HEK293 (cell line): Measurements from ENCODE around the gene SAPCD1.

Source experiments
- CTCF ChIA-PET: fragments of 350-600 bp; formaldehyde crosslinking; extraction: SDS; loops from one replicate; lab custom pipeline; 2021; ENCODE audit warnings: antibody characterized with exemption; lab: Yijun Ruan, JAX
- POLR2A ChIA-PET: fragments of 300-600 bp; formaldehyde crosslinking; extraction: SDS; loops from one replicate; lab custom pipeline; 2020; ENCODE audit warnings: antibody characterized with exemption, inconsistent platforms; lab: Yijun Ruan, JAX
- H3K27ac ChIP-seq: fragments of 200-500 bp; sonication (Bioruptor generic); 2 replicates; pipeline ENCODE4 v1.5.1; 2014; ENCODE audit warnings: low read depth, low read length, control low read depth, inconsistent platforms; ENCODE audit errors: extremely low read depth
- H3K36me3 ChIP-seq, 2 experiments: fragments of 200-500 bp in 1 of 2; sonication (Bioruptor generic) in 1 of 2; 1 replicate in 1 of 2; 2 replicates in 1 of 2; pipeline ENCODE4 v1.5.1; 2014 to 2017; ENCODE audit warnings: inconsistent platforms in 2 of 2, low read length in 2 of 2; ENCODE audit not compliant: control insufficient read depth in 2 of 2, insufficient read depth in 1 of 2
- H3K4me1 ChIP-seq: fragments of 200-500 bp; sonication (Bioruptor generic); 2 replicates; pipeline ENCODE4 v1.5.1; 2014; ENCODE audit warnings: mild to moderate bottlenecking, low read length, inconsistent platforms; ENCODE audit not compliant: control insufficient read depth, insufficient read depth
- H3K4me3 ChIP-seq: 2 replicates; pipeline ENCODE4 v1.5.1; 2011; ENCODE audit warnings: low read depth, mild to moderate bottlenecking, control low read depth, low read length, moderate library complexity
- H3K9me3 ChIP-seq: fragments of 200-500 bp; sonication (Bioruptor generic); 2 replicates; pipeline ENCODE4 v1.5.1; 2014; ENCODE audit warnings: low read depth, low read length, inconsistent platforms; ENCODE audit not compliant: control insufficient read depth, insufficient read depth
- BCL11B ChIP-seq: fragments of 450-650 bp; formaldehyde crosslinking; IDR thresholded peaks from 2 replicates; pipeline ENCODE4 v1.5.1; 2016; ENCODE audit warnings: low read depth, missing biosample characterization, missing genetic modification characterization
- ZNF138 ChIP-seq: fragments of 450-650 bp; formaldehyde crosslinking; IDR thresholded peaks from 2 replicates; pipeline ENCODE4 v1.5.1; 2016; ENCODE audit warnings: missing biosample characterization, missing genetic modification characterization, borderline replicate concordance
- ZNF221 ChIP-seq: fragments of 450-650 bp; formaldehyde crosslinking; IDR thresholded peaks from 2 replicates; pipeline ENCODE4 v1.5.1; 2017; ENCODE audit warnings: missing biosample characterization, missing genetic modification characterization, borderline replicate concordance
- ZNF266 ChIP-seq: fragments of 450-650 bp; formaldehyde crosslinking; IDR thresholded peaks from 2 replicates; pipeline ENCODE4 v1.5.1; 2016; ENCODE audit warnings: missing biosample characterization, missing genetic modification characterization, low read depth
- ZNF610 ChIP-seq: fragments of 450-650 bp; formaldehyde crosslinking; IDR thresholded peaks from 2 replicates; pipeline ENCODE4 v1.5.1; 2016; ENCODE audit warnings: missing biosample characterization, missing genetic modification characterization, borderline replicate concordance
- ZNF621 ChIP-seq: fragments of 450-650 bp; formaldehyde crosslinking; IDR thresholded peaks from 2 replicates; pipeline ENCODE4 v1.5.1; 2017; ENCODE audit warnings: missing biosample characterization, missing genetic modification characterization
- ZNF707 ChIP-seq: fragments of 450-650 bp; formaldehyde crosslinking; IDR thresholded peaks from 2 replicates; pipeline ENCODE4 v1.5.1; 2016; ENCODE audit warnings: missing biosample characterization, missing genetic modification characterization
- TF ChIP-seq, protein P1 (sequence below): fragments of 450-650 bp; formaldehyde crosslinking; IDR thresholded peaks from 2 replicates; pipeline ENCODE4 v1.5.1; 2016; ENCODE audit warnings: missing biosample characterization, missing genetic modification characterization, borderline replicate concordance
- TF ChIP-seq, protein P2 (sequence below): fragments of 450-650 bp; formaldehyde crosslinking; IDR thresholded peaks from 2 replicates; pipeline ENCODE4; 2016; ENCODE audit warnings: missing biosample characterization, missing genetic modification characterization
- TF ChIP-seq, protein P3 (sequence below): fragments of 450-650 bp; formaldehyde crosslinking; IDR thresholded peaks from 2 replicates; pipeline ENCODE4 v1.5.1; 2016; ENCODE audit warnings: missing biosample characterization, missing genetic modification characterization
- TF ChIP-seq, protein P4 (sequence below): fragments of 450-650 bp; formaldehyde crosslinking; IDR thresholded peaks from 2 replicates; pipeline ENCODE4 v1.5.1; 2016; ENCODE audit warnings: missing biosample characterization, missing genetic modification characterization
- TF ChIP-seq, protein P5 (sequence below): fragments of 450-650 bp; formaldehyde crosslinking; IDR thresholded peaks from 2 replicates; pipeline ENCODE4 v1.5.1; 2017; ENCODE audit warnings: missing biosample characterization, mild to moderate bottlenecking, missing genetic modification characterization, moderate library complexity

SAPCD1 gene

DNA sequence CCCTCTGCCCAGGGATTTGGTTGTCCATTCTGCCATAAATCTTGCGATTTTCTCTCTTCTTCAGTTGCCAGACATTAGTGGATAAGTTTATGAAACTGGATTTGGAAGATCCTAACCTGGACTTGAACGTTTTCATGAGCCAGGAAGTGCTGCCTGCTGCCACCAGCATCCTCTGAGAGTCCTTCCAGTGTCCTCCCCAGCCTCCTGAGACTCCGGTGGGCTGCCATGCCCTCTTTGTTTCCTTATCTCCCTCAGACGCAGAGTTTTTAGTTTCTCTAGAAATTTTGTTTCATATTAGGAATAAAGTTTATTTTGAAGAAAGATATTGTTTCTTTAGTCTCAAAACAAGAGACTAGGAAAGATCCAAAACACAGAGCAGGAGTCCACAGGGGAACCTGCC, at the start of gene SAPCD1:
SAPCD1 (plus strand) TSS at position 301 of the 400 bp plus-strand sequence. CDS start 399 bp downstream, outside the sequence.
- no peak within 1 kb of the TSS for H3K4me3 ChIP-seq
- no peak for TF ChIP-seq ZNF707 (tag by site-specific recombination)
- TF ChIP-seq BCL11B (tag by site-specific recombination) = no peak
- TF ChIP-seq, protein P1, sequence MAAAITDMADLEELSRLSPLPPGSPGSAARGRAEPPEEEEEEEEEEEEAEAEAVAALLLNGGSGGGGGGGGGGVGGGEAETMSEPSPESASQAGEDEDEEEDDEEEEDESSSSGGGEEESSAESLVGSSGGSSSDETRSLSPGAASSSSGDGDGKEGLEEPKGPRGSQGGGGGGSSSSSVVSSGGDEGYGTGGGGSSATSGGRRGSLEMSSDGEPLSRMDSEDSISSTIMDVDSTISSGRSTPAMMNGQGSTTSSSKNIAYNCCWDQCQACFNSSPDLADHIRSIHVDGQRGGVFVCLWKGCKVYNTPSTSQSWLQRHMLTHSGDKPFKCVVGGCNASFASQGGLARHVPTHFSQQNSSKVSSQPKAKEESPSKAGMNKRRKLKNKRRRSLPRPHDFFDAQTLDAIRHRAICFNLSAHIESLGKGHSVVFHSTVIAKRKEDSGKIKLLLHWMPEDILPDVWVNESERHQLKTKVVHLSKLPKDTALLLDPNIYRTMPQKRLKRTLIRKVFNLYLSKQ (tag by site-specific recombination) = no peak
- TF ChIP-seq, protein P2, sequence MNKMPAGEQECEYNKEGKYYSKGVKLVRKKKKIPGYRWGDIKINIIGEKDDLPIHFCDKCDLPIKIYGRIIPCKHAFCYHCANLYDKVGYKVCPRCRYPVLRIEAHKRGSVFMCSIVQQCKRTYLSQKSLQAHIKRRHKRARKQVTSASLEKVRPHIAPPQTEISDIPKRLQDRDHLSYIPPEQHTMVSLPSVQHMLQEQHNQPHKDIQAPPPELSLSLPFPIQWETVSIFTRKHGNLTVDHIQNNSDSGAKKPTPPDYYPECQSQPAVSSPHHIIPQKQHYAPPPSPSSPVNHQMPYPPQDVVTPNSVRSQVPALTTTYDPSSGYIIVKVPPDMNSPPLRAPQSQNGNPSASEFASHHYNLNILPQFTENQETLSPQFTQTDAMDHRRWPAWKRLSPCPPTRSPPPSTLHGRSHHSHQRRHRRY = no peak
- TF ChIP-seq, protein P3, sequence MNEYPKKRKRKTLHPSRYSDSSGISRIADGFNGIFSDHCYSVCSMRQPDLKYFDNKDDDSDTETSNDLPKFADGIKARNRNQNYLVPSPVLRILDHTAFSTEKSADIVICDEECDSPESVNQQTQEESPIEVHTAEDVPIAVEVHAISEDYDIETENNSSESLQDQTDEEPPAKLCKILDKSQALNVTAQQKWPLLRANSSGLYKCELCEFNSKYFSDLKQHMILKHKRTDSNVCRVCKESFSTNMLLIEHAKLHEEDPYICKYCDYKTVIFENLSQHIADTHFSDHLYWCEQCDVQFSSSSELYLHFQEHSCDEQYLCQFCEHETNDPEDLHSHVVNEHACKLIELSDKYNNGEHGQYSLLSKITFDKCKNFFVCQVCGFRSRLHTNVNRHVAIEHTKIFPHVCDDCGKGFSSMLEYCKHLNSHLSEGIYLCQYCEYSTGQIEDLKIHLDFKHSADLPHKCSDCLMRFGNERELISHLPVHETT (tag by site-specific recombination) = no peak
- TF ChIP-seq ZNF621 (tag by site-specific recombination) = no peak
- no peak for TF ChIP-seq ZNF221
- TF ChIP-seq ZNF266 (tag by site-specific recombination) = no peak
- no peak for TF ChIP-seq ZNF610 (tag by site-specific recombination)
- no peak for TF ChIP-seq ZNF138
- peaks cover 14 to 70% of the 10 kb centered on the region in 2 experiments; a peak in 2 of 3 replicates for H3K36me3 ChIP-seq
- H3K9me3 ChIP-seq = no peaks in the 10 kb centered on the region
- H3K27ac ChIP-seq = no peak within 1 kb of the TSS
- ChIA-PET POLR2A (interaction anchor here (1.7 kb wide), 1 partner anchor 10 kb away, joined by 4 read pairs; no protein-coding TSS in a partner anchor), CTCF (interaction anchor here (0.6 to 3.9 kb wide), 3 partner anchors 7 to 1087 kb away, joined by 4 to 33 read pairs (median 5); no protein-coding TSS in a partner anchor)
- no peaks in the 10 kb centered on the region for H3K4me1 ChIP-seq

DNA sequence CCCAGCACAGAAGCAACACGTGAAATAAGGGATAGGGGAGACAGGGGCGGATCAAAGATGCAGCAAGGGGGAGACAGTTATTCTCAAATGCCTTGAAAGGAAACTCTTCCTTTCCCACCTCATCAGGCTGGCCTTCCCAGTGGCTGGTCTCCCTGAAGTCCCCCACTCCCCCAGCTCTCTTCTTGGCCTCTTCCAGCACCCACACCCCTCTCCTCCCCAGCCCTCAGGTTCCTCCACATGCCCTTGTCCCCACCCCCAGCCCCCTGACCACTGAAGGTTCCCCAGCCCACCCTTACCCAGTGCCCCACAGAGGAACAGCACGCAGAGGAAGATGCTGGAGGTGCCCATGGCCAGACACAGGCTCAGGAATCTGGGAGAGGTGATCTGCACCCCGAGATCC, 49.0 kb upstream of the SAPCD1 start:
- no peaks in the 10 kb centered on the region for H3K36me3 ChIP-seq
- no peaks in the 10 kb centered on the region for H3K9me3 ChIP-seq
- CTCF ChIA-PET = interaction anchor here (1.0 kb wide), 1 partner anchor 21 kb away, joined by 4 read pairs; no protein-coding TSS in a partner anchor
- no peak overlapping the region for H3K4me3 ChIP-seq
- peaks cover 4% of the 10 kb centered on the region for H3K4me1 ChIP-seq
- POLR2A ChIA-PET = interaction anchor here (1.0 to 2.3 kb wide), 5 partner anchors 10 to 114 kb away, joined by 3 to 10 read pairs (median 4); partner anchors contain the start of genes ABHD16A, HSPA1B and MSH5
- TF ChIP-seq, protein P4, sequence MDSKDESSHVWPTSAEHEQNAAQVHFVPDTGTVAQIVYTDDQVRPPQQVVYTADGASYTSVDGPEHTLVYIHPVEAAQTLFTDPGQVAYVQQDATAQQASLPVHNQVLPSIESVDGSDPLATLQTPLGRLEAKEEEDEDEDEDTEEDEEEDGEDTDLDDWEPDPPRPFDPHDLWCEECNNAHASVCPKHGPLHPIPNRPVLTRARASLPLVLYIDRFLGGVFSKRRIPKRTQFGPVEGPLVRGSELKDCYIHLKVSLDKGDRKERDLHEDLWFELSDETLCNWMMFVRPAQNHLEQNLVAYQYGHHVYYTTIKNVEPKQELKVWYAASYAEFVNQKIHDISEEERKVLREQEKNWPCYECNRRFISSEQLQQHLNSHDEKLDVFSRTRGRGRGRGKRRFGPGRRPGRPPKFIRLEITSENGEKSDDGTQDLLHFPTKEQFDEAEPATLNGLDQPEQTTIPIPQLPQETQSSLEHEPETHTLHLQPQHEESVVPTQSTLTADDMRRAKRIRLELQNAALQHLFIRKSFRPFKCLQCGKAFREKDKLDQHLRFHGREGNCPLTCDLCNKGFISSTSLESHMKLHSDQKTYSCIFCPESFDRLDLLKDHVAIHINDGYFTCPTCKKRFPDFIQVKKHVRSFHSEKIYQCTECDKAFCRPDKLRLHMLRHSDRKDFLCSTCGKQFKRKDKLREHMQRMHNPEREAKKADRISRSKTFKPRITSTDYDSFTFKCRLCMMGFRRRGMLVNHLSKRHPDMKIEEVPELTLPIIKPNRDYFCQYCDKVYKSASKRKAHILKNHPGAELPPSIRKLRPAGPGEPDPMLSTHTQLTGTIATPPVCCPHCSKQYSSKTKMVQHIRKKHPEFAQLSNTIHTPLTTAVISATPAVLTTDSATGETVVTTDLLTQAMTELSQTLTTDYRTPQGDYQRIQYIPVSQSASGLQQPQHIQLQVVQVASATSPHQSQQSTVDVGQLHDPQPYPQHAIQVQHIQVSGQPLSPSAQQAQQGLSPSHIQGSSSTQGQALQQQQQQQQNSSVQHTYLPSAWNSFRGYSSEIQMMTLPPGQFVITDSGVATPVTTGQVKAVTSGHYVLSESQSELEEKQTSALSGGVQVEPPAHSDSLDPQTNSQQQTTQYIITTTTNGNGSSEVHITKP (tag by site-specific recombination) = peak; percentile 47; the same call in 1 of the 2 replicates
- TF ChIP-seq, protein P5, sequence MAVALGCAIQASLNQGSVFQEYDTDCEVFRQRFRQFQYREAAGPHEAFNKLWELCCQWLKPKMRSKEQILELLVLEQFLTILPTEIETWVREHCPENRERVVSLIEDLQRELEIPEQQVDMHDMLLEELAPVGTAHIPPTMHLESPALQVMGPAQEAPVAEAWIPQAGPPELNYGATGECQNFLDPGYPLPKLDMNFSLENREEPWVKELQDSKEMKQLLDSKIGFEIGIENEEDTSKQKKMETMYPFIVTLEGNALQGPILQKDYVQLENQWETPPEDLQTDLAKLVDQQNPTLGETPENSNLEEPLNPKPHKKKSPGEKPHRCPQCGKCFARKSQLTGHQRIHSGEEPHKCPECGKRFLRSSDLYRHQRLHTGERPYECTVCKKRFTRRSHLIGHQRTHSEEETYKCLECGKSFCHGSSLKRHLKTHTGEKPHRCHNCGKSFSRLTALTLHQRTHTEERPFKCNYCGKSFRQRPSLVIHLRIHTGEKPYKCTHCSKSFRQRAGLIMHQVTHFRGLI = no peak
- no peak overlapping the region for H3K27ac ChIP-seq
